ENCODE measurements around the gene C17orf50.

Gene C17orf50

GRCh38 chr17:35791681-35792350, 31.1 kb downstream of the C17orf50 start:
- no peak for DNase-seq

- no peak for DNase-seq
These were observed 32.6 kb downstream of the C17orf50 start for GRCh38 chr17:35793257-35793656.

- DNase-seq: no peak
These were observed 34.6 kb downstream of the C17orf50 start, which contains the start of gene MMP28 for GRCh38 chr17:35795007-35795870. Gene MMP28 (minus strand): TSS chr17:35795641. CDS start chr17:35795377, 264 bp downstream.

GRCh38 chr17:35795871-35796265, 35.2 kb downstream of the C17orf50 start:
- DNase-seq: no peak

- no peak for DNase-seq
These were observed 36.3 kb downstream of the C17orf50 start for GRCh38 chr17:35796942-35797341.

GRCh38 chr17:35797370-35797769, 36.7 kb downstream of the C17orf50 start:
- DNase-seq: no peak

GRCh38 chr17:35797918-35798317, 37.2 kb downstream of the C17orf50 start:
- DNase-seq: no peak

- DNase-seq: peak; percentile 26
These were observed 39.3 kb downstream of the C17orf50 start for GRCh38 chr17:35799942-35800341.

GRCh38 chr17:35801583-35802224, 41.0 kb downstream of the C17orf50 start:
- DNase-seq: peak; percentile 81

- peak; percentile 72 for DNase-seq
These were observed 44.0 kb downstream of the C17orf50 start for GRCh38 chr17:35804658-35805192.

GRCh38 chr17:35807371-35808144, 46.9 kb downstream of the C17orf50 start:
- DNase-seq: no peak

GRCh38 chr17:35808240-35808961, 47.7 kb downstream of the C17orf50 start:
- DNase-seq: no peak

- DNase-seq: peak; percentile 97
These were observed 48.5 kb downstream of the C17orf50 start, which contains the start of gene TAF15 for GRCh38 chr17:35808962-35809854. Gene TAF15 (plus strand): TSS chr17:35809484. CDS start chr17:35809570, 86 bp downstream.

GRCh38 chr17:35809855-35810461, 49.3 kb downstream of the C17orf50 start:
- DNase-seq: no peak

GRCh38 chr17:35811759-35812158, 51.1 kb downstream of the C17orf50 start:
- DNase-seq: no peak

- no peak for DNase-seq
These were observed 51.8 kb downstream of the C17orf50 start for GRCh38 chr17:35812456-35812855.

Data from NCI-H2029 treated with DMSO at 0.1 percent for 48 hours (cell line).